PC-9 (cell line): Measurements from ENCODE around the gene RNASEH2B.

Source experiments
- EZH2 ChIP-seq: fragments of 200-600 bp; sonication (generic); IDR thresholded peaks from 2 replicates; pipeline ENCODE4 v1.8.0; 2017; ENCODE audit warnings: antibody characterized with exemption, low read depth
- TF ChIP-seq, protein P1 (sequence below): fragments of 200-600 bp; sonication (generic); conservative IDR thresholded peaks from 2 replicates; pipeline ENCODE4 v1.6.1; 2017; ENCODE audit warnings: mixed run types, antibody characterized with exemption, mild to moderate bottlenecking, moderate library complexity

DNA sequence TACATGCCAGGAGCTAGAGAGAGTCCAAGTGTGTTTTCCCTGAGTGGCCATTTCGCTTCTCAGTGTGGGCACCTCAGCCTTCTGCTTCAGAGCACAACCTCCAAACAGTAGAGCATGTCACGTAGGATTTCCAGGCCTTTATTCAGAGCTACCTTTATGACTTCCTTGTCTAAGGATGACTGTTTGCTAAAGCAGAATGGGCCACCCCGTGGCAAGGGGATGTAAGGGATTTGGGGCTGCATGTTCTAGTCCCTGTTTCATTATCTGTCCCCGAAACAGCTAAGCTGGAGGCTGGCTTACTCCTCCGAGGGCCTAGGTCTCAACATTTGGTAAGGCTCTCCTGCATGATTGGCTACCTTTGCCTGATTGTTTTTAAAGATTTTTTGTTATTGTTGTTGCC, 6.0 kb downstream of the RNASEH2B start:
- no peak for TF ChIP-seq EZH2
- TF ChIP-seq, protein P1, sequence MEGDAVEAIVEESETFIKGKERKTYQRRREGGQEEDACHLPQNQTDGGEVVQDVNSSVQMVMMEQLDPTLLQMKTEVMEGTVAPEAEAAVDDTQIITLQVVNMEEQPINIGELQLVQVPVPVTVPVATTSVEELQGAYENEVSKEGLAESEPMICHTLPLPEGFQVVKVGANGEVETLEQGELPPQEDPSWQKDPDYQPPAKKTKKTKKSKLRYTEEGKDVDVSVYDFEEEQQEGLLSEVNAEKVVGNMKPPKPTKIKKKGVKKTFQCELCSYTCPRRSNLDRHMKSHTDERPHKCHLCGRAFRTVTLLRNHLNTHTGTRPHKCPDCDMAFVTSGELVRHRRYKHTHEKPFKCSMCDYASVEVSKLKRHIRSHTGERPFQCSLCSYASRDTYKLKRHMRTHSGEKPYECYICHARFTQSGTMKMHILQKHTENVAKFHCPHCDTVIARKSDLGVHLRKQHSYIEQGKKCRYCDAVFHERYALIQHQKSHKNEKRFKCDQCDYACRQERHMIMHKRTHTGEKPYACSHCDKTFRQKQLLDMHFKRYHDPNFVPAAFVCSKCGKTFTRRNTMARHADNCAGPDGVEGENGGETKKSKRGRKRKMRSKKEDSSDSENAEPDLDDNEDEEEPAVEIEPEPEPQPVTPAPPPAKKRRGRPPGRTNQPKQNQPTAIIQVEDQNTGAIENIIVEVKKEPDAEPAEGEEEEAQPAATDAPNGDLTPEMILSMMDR = no peak
